Astrocyte (in vitro differentiated cells and primary cell): Measurements from ENCODE around the gene SPSB1. TPM values are rescaled to one million over a fixed set of nuclear protein-coding genes. Genes with fewer than 3 reads are reported as not detected.

Experiments
- DNase-seq: peaks from one replicate; pipeline ENCODE4 v3.0.0-alpha.2; 2010; ENCODE audit warnings: low read depth
- FAIRE-seq: peaks from 2 replicates; lab custom pipeline; 2011; peaks lifted over from hg19 to GRCh38; lab: Jason Lieb, UNC
- H2AFZ ChIP-seq: 2 replicates; pipeline ENCODE4 v1.6.0; 2012; ENCODE audit warnings: low read depth, low read length, inconsistent platforms
- H3K27ac ChIP-seq: 2 replicates; pipeline ENCODE4 v1.5.1; 2011; ENCODE audit warnings: low read depth, low read length, inconsistent platforms
- H3K27me3 ChIP-seq: 2 replicates; pipeline ENCODE4 v1.6.0; 2011; ENCODE audit warnings: low read length, inconsistent platforms; ENCODE audit not compliant: insufficient read depth
- H3K36me3 ChIP-seq: 2 replicates; pipeline ENCODE4 v1.5.1; 2011; ENCODE audit warnings: low read length, inconsistent platforms; ENCODE audit not compliant: insufficient read depth
- H3K4me1 ChIP-seq: 2 replicates; pipeline ENCODE4 v1.5.1; 2011; ENCODE audit warnings: low read length, inconsistent platforms; ENCODE audit not compliant: insufficient read depth
- H3K4me2 ChIP-seq: 2 replicates; pipeline ENCODE4 v1.6.0; 2012; ENCODE audit warnings: low read length, inconsistent platforms
- H3K4me3 ChIP-seq: 2 replicates; pipeline ENCODE4 v1.5.1; 2011; ENCODE audit warnings: low read depth, mild to moderate bottlenecking, low read length, inconsistent platforms; ENCODE audit not compliant: insufficient read depth
- H3K79me2 ChIP-seq: 2 replicates; pipeline ENCODE4 v1.6.0; 2012; ENCODE audit warnings: mild to moderate bottlenecking, low read length, inconsistent platforms; ENCODE audit not compliant: insufficient read depth
- H3K9ac ChIP-seq: 2 replicates; pipeline ENCODE4 v1.6.0; 2012; ENCODE audit warnings: mild to moderate bottlenecking, low read length, inconsistent platforms
- H3K9me3 ChIP-seq: 2 replicates; pipeline ENCODE4 v1.5.1; 2012; ENCODE audit warnings: low read depth, mild to moderate bottlenecking, low read length, inconsistent platforms; ENCODE audit not compliant: insufficient read depth
- H4K20me1 ChIP-seq: 2 replicates; pipeline ENCODE4 v1.6.0; 2012; ENCODE audit warnings: low read length, inconsistent platforms; ENCODE audit not compliant: insufficient read depth
- H3K27ac Mint-ChIP-seq: one replicate; pipeline ENCODE4 v1.8.0; 2021; ENCODE audit warnings: mild to moderate bottlenecking, mixed read lengths; ENCODE audit not compliant: unreplicated experiment
- H3K27me3 Mint-ChIP-seq: one replicate; pipeline ENCODE4 v1.8.0; 2021; ENCODE audit warnings: low read depth, mixed read lengths; ENCODE audit not compliant: unreplicated experiment
- H3K36me3 Mint-ChIP-seq: one replicate; pipeline ENCODE4 v1.8.0; 2021; ENCODE audit warnings: low read depth, mixed read lengths; ENCODE audit not compliant: unreplicated experiment
- H3K4me1 Mint-ChIP-seq: one replicate; pipeline ENCODE4 v1.8.0; 2021; ENCODE audit warnings: low read depth, mixed read lengths; ENCODE audit not compliant: unreplicated experiment
- H3K4me3 Mint-ChIP-seq: one replicate; pipeline ENCODE4 v1.8.0; 2021; ENCODE audit warnings: mild to moderate bottlenecking, moderate library complexity, mixed read lengths; ENCODE audit not compliant: unreplicated experiment
- H3K9me3 Mint-ChIP-seq: one replicate; pipeline ENCODE4 v1.8.0; 2021; ENCODE audit warnings: mild to moderate bottlenecking, mixed read lengths; ENCODE audit not compliant: unreplicated experiment
- CTCF ChIP-seq: IDR thresholded peaks from 2 replicates; pipeline ENCODE4 v1.5.1; 2011; ENCODE audit warnings: low read depth, mild to moderate bottlenecking, inconsistent platforms, low read length, moderate library complexity; ENCODE audit not compliant: insufficient read depth
- EZH2 ChIP-seq: IDR thresholded peaks from 2 replicates; pipeline ENCODE4 v1.6.1; 2012; ENCODE audit warnings: mild to moderate bottlenecking, low read length, inconsistent platforms; ENCODE audit not compliant: insufficient read depth
- total RNA-seq: library from RNA; stranded (reverse); gene quantifications from 2 replicates; pipeline ENCODE4 v1.2.1, GENCODE V29; 2021

The SPSB1 gene
- total RNA-seq, 1 donor from 2014 or later, result 53.5 TPM

DNA sequence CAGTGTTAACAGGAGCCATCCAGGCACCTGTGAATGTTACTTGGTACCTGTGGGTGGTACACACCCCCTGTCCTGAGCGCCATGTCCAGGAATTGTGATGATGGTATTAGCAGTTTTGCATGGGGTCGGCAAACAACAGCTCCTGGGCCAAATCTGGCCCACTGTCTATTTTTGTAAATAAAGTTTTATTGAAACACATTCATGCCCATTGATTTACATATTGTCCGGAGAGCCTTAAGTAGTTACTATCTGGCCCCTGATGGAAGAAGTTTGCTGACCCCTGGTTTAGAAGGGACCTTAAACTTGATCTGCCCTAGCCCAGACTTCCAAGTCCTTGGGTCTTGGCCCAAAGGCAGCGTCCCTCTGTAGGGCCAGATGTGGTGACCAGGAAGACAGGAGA, 58.3 kb downstream of the SPSB1 start:
- H3K4me1 Mint-ChIP-seq, result peaks cover 32% of the 10 kb centered on the region
- H3K4me3 ChIP-seq, result no peak overlapping the region
- H3K9ac ChIP-seq, result no peak overlapping the region
- peaks cover 5% of the 10 kb centered on the region for H3K36me3 ChIP-seq
- no peak overlapping the region for H2AFZ ChIP-seq
- no peak for DNase-seq
- H3K27ac ChIP-seq, result no peak overlapping the region
- peak overlapping the region; percentile 15 for H3K4me2 ChIP-seq
- no peak for FAIRE-seq
- no peaks in the 10 kb centered on the region for H3K27me3 Mint-ChIP-seq
- H4K20me1 ChIP-seq, result peaks cover 97% of the 10 kb centered on the region
- no peak overlapping the region for H3K4me3 Mint-ChIP-seq
- H3K4me1 ChIP-seq, result peaks cover 20% of the 10 kb centered on the region
- H3K9me3 ChIP-seq, result no peaks in the 10 kb centered on the region
- H3K79me2 ChIP-seq, result peaks cover 95% of the 10 kb centered on the region
- TF ChIP-seq CTCF, result no peak
- no peak for TF ChIP-seq EZH2
- peaks cover 9% of the 10 kb centered on the region for H3K36me3 Mint-ChIP-seq
- H3K27me3 ChIP-seq, result no peaks in the 10 kb centered on the region
- peak overlapping the region; percentile 37 for H3K27ac Mint-ChIP-seq
- no peaks in the 10 kb centered on the region for H3K9me3 Mint-ChIP-seq

DNA sequence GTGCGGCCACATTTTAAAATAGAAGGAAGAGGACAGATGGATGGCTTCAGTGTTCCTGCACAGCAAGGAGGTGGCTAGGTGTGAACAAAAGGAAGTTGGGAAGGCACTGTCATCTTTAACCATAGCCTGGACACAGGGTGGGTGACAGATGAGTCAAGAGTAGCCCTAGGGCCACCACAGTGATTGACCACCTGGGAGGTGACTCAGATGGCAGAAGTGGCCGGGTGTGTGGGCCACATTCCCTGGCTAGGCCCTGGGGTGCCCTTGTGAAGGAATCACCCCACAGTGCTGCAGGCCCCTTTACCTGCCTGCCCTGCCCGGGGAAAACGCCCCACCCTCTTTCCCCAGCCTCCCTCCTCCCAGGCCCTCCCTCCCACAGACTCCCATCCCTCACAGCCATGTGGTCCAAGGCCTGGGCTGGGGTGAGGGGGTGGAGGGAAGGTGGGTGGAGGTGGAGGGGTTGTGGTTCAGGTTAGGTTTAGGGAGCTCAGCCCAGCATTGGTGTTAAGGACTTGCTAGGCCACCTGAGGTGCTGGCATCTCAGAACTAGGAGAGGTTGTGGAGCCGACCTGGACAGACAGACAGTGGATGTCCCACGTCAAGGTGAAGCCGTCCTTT, 59.1 kb downstream of the SPSB1 start:
- H3K4me1 ChIP-seq, result peaks cover 20% of the 10 kb centered on the region
- H3K27ac ChIP-seq, result no peak overlapping the region
- FAIRE-seq (no peak), DNase-seq (no peak)
- H3K36me3 Mint-ChIP-seq, result peaks cover 13% of the 10 kb centered on the region
- no peak overlapping the region for H3K9ac ChIP-seq
- H3K27me3 ChIP-seq, result no peaks in the 10 kb centered on the region
- H4K20me1 ChIP-seq, result peaks cover 97% of the 10 kb centered on the region
- TF ChIP-seq CTCF (no peak), EZH2 (no peak)
- no peaks in the 10 kb centered on the region for H3K9me3 ChIP-seq
- no peaks in the 10 kb centered on the region for H3K27me3 Mint-ChIP-seq
- H3K4me3 ChIP-seq, result no peak overlapping the region
- no peak overlapping the region for H3K4me2 ChIP-seq
- H3K36me3 ChIP-seq, result peaks cover 13% of the 10 kb centered on the region
- H3K4me3 Mint-ChIP-seq, result no peak overlapping the region
- no peaks in the 10 kb centered on the region for H3K9me3 Mint-ChIP-seq
- H3K27ac Mint-ChIP-seq, result no peak overlapping the region
- peaks cover 95% of the 10 kb centered on the region for H3K79me2 ChIP-seq
- peaks cover 32% of the 10 kb centered on the region for H3K4me1 Mint-ChIP-seq
- H2AFZ ChIP-seq, result no peak overlapping the region

- H3K27me3 Mint-ChIP-seq, result no peaks in the 10 kb centered on the region
- Histone ChIP-seq H3K9ac (no peak overlapping the region), H3K9me3 (no peaks in the 10 kb centered on the region), H3K4me1 (peaks cover 20% of the 10 kb centered on the region), H4K20me1 (peaks cover 97% of the 10 kb centered on the region), H3K27me3 (no peaks in the 10 kb centered on the region), H3K4me2 (no peak overlapping the region), H2AFZ (no peak overlapping the region), H3K36me3 (peaks cover 15% of the 10 kb centered on the region), H3K4me3 (no peak overlapping the region), H3K27ac (no peak overlapping the region), H3K79me2 (peaks cover 97% of the 10 kb centered on the region)
- peaks cover 20% of the 10 kb centered on the region for H3K36me3 Mint-ChIP-seq
- H3K4me1 Mint-ChIP-seq, result peaks cover 31% of the 10 kb centered on the region
- DNase-seq (no peak), FAIRE-seq (no peak)
- H3K27ac Mint-ChIP-seq, result no peak overlapping the region
- no peaks in the 10 kb centered on the region for H3K9me3 Mint-ChIP-seq
- TF ChIP-seq EZH2, result no peak
- TF ChIP-seq CTCF, result no peak
- H3K4me3 Mint-ChIP-seq, result no peak overlapping the region
Measured at GRCh38 chr1:9352377-9353134, 59.9 kb downstream of the SPSB1 start.
